GM19455 (cell line): ENCODE results near the gene TFPT.
A peak's percentile ranks its signal among the peaks of the same experiment; 100 is the strongest.
"Not testable (repeated sequence)": the region's sequence is repeated elsewhere in the genome, so short reads cannot be mapped to it uniquely, and the experiment has no call there.

Experiments used
- ATAC-seq: cut with Tn5 transposase; IDR thresholded peaks from one replicate; pipeline ENCODE4 v1.9.1; 2021; ENCODE audit not compliant: unreplicated experiment

TFPT gene

GRCh38 chr19:54124393-54124792 lies 8.9 kb upstream of the TFPT start:
- ATAC-seq: no peak

DNA sequence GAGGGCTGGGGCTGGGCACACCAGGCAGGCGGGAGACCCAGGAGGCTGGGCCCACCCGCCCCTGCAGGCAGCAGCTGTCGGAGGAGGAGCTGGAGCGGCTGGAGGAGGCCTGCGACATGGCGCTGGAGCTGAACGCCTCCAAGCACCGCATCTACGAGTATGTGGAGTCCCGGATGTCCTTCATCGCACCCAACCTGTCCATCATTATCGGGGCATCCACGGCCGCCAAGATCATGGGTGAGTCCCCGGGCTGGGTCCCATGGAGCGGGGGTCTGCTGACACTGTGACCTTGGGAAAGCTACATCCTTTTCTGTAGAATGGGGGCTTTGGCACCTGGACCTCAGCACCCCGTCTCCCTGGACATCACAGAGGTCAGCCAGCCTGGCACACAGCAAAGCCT lies 8.2 kb upstream of the TFPT start:
- no peak for ATAC-seq

GRCh38 chr19:54121259-54121658 lies 5.8 kb upstream of the TFPT start:
- no peak for ATAC-seq

DNA sequence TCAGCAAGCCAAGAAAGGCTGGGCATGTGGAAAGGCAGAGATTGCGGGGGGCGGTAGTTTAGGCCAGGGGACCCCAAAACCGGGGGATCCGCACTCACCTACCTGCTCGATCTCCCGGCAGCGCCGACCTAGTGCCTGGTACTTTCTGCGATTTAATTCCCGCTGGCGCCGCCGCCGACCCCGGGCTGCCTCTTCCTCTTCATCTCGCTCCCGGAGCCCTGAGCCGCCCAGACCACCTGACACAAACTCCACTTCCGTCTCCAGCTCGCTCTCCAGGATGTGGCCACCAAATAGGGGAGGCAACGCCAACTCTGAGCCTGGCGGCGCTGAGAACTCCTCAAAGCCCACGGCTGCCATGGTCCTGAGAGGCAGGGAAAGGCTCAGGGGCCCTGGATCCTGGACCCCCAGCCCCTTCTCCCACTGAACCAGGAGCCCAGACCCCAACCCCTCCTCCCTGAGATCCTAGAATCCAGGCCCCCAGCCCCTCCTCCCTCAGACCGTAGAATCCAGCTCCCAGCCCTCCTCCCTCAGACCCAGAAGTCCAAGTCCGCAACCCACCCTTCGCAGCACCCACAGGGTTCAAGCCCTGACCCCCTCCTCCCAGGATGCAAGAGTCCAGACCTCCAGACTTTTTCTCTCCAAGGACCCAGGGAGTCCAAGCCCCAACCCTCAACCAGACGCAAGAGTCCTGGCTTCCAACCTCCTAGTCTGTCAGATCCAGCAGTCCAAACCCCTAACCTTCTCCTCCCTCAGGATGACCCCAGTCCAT lies 933 bp downstream of the TFPT start:
- no peak for ATAC-seq

DNA sequence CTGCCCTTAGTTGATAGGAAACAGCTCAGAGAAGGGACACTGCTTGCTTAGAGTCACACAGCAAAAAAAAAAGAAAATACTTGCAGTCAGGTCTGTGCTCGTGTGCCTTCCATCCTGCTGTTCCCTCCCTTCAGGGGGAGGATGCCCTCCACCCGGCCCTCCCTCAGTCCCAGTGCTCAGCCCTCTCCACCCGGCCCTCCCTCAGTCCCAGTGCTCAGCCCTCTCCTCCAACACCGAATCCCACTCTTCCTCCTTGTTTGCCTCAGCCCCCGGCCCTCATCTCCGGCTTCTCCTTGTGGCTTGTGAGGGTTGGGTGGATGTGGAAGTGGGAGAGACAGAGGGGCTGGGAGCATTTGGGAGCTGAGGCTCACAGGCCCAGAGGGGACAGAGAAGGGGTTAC lies 5.8 kb downstream of the TFPT start:
- no peak for ATAC-seq

- ATAC-seq: no peak
Observed at GRCh38 chr19:54108496-54108895, 7.0 kb downstream of the TFPT start.

DNA sequence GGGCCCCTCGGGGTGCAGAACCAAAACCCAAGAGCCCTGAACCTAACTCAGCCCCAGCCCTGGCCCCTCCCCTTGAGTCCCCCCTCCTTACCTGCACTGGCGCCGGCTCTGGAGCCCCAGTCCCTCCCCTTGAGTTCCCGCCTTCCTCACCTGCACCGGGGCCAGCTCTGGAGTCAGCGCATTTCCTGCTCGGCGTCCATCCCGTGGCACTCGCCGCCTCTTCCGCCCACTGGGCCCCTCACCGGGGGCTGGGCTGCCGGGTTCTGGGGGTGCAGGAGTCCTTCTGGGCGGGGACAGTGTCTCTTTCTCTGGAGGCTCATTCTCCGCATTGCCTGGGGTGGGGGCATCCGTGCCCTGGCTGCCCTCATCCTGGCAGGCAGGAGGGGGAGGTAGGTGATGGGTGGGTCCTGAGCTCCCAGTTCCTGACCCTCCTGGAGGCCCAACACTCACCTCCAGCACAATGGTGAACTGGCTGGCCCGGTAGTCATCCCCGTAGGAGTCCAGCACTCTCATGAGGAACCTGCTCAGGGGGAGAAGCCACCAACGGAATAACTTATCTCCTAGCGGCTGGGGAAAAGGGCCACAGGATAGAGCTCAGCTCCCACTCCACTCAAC lies 7.5 kb downstream of the TFPT start:
- ATAC-seq: no peak

- no peak for ATAC-seq
Observed at GRCh38 chr19:54106716-54107115, 8.7 kb downstream of the TFPT start.

DNA sequence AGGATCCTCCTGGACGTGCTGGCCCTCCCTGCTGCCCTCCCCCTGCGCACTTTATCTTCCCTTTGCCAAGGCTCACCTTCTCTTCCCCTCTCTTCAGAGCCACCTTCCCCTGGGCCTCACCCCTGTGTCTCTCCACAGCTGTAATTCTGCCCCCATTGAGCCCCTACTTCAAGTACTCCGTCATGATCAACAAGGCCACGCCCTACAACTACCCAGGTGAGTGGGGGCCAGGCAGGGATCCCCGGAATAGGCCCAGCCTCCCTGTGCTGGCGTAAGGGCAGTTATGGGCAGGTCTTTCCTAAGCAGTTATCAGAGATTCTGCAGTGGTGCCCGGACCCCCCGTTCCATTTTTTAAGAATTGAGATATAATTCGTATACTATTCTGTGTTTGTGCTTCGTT lies 9.7 kb downstream of the TFPT start:
- no peak for ATAC-seq

DNA sequence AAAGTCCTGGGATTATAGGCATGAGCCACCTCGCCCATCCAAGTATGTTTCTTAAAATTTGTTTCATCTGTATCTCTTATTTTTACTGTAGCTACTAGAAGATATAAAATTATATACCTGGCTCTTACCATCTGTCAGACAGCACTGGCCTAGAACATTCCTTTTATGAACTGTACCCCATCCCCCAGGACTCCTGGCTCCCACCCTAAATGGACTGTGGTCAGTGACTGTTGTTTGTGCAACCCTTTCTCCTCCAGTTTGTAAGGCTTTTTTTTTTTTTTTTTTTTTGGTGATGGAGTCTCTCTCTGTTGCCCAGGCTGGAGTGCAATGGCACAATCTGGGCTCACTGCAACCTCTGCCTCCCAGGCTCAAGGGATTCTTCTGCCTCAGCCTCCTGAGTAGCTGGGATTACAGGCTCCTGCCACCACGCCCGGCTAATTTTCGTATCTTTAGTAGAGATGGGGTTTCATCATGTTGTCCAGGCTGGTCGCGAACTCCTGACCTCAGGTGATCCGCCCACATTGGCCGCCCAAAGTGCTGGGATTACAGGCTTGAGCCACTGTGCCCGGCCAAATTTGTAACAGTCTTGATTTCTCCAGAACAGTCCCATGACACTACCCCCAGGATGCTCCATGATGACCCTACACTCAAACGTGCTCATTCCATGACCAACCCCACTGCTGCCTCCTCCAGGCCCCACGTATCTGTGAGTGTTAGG lies 10.3 kb downstream of the TFPT start:
- ATAC-seq: no peak

DNA sequence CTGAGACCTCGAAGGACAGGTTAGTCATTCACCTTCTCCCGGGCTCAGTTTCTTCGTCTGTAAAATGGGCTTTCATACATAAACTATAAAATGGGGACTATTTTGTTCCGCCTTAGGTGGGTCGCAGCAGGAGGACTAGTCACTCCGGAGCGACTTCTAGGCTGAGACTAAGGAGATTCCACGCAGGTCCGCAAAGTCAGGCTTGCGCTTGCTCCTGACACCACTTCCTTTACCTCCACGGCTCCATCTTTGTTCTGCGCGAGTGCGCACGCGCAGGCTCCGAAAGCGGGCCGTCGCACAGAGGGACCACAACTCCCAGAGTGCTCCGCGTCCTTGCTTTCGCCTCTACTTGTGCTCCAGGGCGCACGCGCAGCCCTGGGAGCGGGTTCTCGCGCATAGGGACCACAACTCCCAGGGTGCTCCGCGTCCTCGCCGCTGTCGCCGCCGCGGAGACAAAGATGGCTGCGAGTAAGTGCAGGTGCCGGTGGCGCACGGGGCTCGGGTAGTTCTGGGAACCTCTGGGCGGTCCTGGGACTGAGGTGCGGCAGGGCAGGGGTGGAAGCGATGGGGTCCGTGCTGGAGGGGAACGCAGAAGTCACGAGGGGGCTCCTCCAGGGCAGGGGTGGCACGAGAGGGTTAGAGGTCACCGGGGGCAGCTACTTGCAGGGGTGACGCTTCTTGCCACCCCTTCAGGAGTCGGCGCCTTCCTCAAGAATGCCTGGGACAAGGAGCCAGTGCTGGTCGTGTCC lies 12.9 kb downstream of the TFPT start, which contains the start of gene NDUFA3:
TSS of gene NDUFA3 (plus strand) at position 435 of the 749 bp plus-strand sequence. CDS start at position 459, 24 bp downstream.
- peak; percentile 85 for ATAC-seq

- ATAC-seq: no peak
Observed at GRCh38 chr19:54100561-54100960, 14.9 kb downstream of the TFPT start, which contains the start of gene OSCAR. TSS of gene OSCAR (minus strand) at chr19:54100803. CDS start at chr19:54100792, 11 bp downstream.

GRCh38 chr19:54099903-54100255 lies 15.6 kb downstream of the TFPT start:
- ATAC-seq: not testable (repeated sequence)

GRCh38 chr19:54099190-54099902 lies 16.1 kb downstream of the TFPT start:
- ATAC-seq: no peak

DNA sequence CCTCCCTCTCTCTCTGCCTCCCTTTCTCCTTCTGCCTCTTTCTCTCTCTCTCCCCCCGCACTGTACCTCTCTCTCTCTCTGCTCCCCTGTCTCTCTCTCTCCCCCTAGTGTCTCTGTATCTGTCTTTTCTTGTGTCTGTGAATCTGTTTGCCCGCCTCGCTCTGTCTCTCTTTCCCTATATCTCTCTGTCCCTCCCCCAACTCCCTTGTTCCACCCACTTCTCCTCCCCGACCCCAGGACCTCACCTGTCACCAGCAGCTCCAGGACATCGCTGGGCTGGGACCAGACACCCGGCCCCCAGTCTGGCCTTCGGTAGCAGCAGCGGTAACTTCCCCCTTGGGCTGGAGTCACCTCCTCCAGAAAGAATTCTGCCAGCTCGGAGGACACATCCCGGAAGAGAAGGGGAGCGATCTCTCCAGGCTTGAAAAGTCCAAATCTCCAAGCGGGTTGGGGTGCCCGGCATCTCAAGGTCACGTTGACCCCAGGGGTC lies 18.8 kb downstream of the TFPT start:
- ATAC-seq: no peak

DNA sequence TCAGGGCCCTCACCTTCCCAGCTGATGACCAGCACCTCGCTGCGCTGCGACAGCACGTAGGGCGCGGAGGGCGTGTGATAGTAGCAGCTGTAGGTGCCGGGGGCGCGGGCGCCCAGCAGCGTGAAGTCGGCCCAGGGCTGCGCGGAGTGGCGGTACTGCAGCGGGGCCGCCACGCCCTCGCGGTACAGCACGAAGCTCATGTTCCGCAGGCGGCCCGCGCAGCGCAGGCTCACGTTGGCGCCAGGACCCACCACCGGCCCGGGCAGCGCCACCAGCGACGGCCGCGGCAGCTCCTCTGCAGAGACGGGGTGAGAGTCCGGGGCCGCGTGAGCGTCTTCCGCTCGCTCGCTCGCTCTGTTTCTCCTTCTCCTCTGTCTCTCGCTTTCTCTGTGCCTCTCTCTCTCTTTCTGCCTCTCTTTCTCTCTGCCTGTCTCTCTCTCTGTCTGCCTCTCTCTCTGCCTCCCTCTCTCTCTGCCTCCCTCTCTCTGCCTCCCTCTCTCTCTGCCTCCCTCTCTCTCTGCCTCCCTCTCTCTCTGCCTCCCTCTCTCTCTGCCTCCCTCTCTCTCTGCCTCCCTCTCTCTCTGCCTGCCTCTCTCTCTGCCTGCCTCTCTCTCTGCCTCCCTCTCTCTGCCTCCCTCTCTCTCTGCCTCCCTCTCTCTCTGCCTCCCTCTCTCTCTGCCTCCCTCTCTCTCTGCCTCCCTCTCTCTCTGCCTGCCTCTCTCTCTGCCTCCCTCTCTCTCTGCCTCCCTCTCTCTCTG lies 19.4 kb downstream of the TFPT start:
- ATAC-seq: not testable (repeated sequence)

DNA sequence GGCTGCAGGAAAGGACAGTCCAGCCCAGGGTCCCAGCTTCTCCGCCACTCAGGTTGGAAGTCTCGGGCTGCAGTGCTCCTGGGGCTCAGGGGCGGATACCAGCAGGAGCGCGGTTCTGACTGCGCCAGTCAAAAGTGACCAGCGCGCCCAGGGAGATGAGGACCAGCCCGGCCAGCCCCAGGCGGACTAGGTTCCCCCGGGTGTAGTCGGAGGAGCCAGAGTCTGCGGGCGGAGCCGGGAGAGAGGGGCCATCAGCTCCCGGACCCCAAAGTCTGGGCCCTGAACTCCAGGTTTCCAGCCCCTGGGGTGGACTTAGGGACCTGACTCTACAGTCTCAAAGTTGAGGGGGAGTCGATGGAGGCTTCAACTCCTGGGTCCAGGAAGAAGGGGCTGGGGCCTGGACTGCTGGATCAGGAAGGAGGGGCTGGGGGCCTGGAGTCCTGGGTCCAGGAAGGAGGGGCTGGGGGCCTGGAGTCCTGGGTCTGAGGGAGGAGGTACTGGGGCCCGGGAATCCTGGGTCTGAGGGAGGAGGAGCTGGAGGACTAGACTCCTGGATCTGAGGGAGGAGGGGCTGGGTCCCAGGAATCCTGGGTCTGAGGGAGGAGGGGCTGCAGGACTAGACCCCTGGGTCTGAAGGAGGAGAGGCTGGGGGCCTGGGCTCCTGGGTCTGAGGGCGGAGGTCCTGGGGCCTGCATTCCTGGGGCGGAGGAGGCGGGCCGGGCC lies 20.2 kb downstream of the TFPT start:
- ATAC-seq: no peak

- ATAC-seq: no peak
Observed at GRCh38 chr19:54094426-54095000, 20.9 kb downstream of the TFPT start.

DNA sequence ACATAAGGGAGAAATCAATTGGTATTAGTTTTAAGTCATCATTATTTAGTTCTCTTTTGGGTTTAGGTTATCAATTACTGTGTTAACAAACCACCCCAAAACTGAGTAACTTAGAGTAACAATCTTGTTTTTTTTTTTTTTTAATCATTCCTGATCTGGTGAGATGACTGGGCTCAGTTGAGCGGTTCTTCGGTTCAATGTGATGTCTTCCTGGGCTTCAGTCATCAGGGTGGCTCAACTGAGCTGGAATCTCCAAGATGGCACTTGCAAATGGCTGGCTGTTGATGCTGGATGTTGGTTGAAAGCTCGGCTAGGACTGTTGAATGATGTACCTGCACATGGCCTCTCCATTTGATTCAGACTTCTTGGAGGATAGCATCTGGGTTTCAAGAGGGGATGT lies 31.0 kb downstream of the TFPT start:
- ATAC-seq: no peak
